HG02973 (cell line): ENCODE results near the gene PARP4.
"Not testable (repeated sequence)": the region's sequence is repeated elsewhere in the genome, so short reads cannot be mapped to it uniquely, and the experiment has no call there.

Experiments used
- ATAC-seq: cut with Tn5 transposase; IDR thresholded peaks from one replicate; pipeline ENCODE4 v1.9.1; 2021; ENCODE audit warnings: moderate library complexity; ENCODE audit not compliant: unreplicated experiment

The PARP4 gene

DNA sequence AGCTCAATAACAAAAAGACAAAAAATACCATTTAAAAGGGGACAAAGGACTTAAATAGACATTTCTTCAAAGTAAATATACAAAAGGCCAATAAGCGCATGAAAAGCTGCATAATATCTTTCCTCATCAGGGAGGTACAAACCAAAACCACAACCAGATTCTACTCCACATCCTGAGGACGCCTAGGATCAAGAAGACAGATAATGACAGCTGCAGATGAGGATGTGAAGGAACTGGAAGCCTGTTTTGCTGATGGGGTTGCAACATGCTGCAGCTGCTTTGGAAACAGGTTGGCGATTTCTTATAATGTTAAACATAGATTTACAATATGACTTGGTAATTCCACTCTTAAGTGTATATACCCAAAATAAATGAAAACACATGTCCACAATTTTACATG lies 132.4 kb downstream of the PARP4 start:
- not testable (repeated sequence) for ATAC-seq

DNA sequence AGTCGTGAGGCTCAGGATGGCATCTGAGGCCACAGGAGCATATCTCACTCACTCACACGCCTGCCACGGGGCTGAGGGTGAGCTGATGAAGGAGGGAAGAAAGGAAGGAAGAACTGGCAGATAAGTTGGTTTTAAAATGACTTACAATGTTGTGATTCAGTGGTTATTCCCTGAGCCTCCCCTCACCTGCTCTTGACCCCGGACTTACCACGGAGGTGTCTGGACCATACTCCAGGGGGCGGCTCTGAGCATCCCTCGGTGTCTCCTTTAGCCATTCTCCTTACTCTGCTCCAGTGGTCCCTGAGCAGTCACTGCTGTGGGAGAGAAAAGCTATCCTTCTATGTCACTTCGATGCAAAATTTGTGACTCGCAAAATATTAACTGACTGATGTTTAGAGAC lies 141.3 kb downstream of the PARP4 start:
- ATAC-seq = not testable (repeated sequence)
